ENCODE results near the gene SLC15A3.

The SLC15A3 gene

DNA sequence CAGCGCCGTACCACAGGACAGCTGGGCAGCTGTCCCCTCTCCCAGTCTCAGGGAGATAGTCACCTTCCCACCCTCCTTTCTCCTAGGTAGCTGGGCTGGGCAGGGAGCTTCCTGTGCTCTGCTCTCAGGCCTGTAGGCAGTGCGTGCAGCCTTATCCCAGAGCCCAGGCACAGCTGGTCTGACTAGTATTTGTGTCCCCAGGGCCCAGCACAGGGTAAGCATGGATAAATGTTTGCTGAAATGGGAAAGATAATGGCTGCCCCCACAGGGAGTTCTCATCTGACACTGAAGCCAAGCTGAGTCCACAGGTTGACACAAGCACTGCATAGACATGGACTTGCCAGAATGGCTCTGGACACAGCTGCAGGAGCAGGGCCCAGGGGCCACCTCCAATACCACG is 9.8 kb downstream of the SLC15A3 start:
- no peaks in the 10 kb centered on the region for H3K9me3 Mint-ChIP-seq
- H3K36me3 Mint-ChIP-seq: peaks cover 10% of the 10 kb centered on the region
- H3K27me3 Mint-ChIP-seq: no peaks in the 10 kb centered on the region
- H3K4me1 Mint-ChIP-seq: no peaks in the 10 kb centered on the region
- no peak overlapping the region for H3K4me3 Mint-ChIP-seq
- no peak overlapping the region for H3K27ac Mint-ChIP-seq

DNA sequence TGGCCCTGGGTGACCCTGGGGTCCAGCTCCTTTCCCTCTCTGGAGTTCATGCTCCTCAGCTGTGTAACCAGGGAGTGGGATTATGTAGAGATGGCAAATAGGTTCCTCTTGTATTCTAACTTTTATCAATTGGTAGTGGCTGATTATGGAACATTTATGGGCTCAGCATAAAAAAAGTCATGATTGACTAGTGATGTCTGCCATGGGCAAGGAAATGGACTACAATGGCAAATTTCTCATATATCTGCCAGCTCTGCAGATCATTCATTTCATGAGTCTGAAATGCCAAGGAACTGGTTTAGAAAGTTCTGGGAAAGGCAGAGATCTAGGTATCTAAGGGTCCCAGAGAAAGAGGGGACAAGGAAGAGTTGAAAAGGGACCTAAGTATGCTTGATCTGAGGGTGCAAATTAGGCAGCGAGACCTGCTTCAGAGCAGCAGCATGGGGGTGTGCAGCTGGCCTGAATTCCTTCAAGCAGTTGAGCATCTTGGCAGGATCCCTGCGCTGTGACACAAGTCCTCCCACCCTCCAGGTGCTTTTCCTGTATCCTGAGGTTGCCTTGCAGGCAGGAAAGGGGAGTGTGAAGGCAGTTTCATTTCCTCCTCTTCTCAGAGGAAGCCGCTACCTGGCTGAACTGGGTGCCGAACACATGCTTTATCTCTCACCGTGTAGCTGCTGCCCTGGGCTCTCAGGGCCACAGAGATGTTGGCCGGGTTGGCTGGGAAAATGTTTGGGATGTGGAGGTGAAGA is 10.4 kb downstream of the SLC15A3 start:
- Mint-ChIP-seq H3K4me1 (no peaks in the 10 kb centered on the region), H3K4me3 (no peak overlapping the region), H3K9me3 (no peaks in the 10 kb centered on the region), H3K27ac (peak overlapping the region; percentile 9), H3K27me3 (no peaks in the 10 kb centered on the region), H3K36me3 (peaks cover 10% of the 10 kb centered on the region)

DNA sequence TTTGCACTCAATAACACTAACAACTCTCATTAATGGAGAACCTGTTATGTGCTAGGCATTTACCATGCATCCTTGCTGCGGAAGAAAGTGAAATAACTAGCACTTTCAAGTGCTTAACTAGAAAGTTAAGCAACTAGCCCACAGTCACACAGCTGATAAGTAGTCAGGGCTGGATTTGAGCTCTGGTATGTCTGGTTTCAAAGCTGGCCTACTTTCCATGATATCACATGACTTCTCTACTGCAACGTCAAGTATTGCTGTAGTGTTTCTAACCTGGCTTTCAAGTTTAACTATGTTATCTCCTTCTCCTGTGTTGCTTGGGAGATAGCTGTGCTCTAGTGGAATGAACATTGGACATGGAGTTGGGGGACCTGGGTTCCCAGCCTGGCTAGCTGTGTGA is 12.1 kb downstream of the SLC15A3 start:
- Mint-ChIP-seq H3K9me3 (no peaks in the 10 kb centered on the region), H3K36me3 (peaks cover 8% of the 10 kb centered on the region), H3K4me1 (no peaks in the 10 kb centered on the region), H3K27ac (no peak overlapping the region), H3K4me3 (no peak overlapping the region), H3K27me3 (no peaks in the 10 kb centered on the region)

DNA sequence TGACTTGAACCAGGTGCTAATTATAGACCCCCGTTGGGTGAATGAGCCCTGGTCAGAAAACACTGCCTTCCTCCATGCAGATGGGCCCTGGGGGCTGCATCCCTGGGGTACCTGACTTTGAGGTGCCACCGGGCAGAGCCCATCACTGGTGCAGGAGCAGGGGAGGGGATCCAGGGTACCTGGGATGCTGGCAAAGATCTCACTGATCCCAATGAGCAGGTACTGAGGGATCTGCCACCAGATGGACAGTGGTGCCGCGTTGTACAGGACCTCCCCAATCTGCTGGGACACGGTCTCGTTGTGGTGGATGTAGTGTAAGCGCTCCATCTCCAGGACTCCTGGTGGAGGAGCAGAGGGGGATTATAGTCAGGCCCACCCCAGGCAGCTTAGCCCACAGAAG is 12.7 kb downstream of the SLC15A3 start:
- Mint-ChIP-seq H3K27me3 (no peaks in the 10 kb centered on the region), H3K4me3 (no peak overlapping the region), H3K27ac (no peak overlapping the region), H3K9me3 (no peaks in the 10 kb centered on the region), H3K4me1 (no peaks in the 10 kb centered on the region), H3K36me3 (peaks cover 7% of the 10 kb centered on the region)

DNA sequence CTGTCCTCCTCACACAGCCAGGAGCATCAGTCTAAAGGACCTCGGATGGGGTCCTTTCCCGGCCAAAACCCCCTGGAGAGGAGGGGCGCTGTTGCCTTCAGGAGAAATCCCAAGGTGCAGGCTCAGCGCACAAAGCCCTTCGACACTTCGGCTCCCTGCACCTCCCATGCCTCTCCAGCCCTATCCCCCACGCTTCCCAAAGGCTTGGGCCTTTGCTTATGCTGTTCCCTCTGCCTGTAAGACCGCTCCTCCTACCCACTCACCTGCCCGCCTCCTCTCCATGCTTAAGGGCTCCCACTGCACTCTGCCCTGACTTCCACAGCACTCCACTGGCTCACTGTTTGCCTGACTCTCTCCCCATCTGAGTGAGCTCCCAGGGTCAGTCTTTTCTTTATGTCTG is 13.5 kb downstream of the SLC15A3 start:
- no peaks in the 10 kb centered on the region for H3K9me3 Mint-ChIP-seq
- no peaks in the 10 kb centered on the region for H3K27me3 Mint-ChIP-seq
- no peak overlapping the region for H3K27ac Mint-ChIP-seq
- H3K36me3 Mint-ChIP-seq: peaks cover 3% of the 10 kb centered on the region
- H3K4me3 Mint-ChIP-seq: no peak overlapping the region
- no peaks in the 10 kb centered on the region for H3K4me1 Mint-ChIP-seq

DNA sequence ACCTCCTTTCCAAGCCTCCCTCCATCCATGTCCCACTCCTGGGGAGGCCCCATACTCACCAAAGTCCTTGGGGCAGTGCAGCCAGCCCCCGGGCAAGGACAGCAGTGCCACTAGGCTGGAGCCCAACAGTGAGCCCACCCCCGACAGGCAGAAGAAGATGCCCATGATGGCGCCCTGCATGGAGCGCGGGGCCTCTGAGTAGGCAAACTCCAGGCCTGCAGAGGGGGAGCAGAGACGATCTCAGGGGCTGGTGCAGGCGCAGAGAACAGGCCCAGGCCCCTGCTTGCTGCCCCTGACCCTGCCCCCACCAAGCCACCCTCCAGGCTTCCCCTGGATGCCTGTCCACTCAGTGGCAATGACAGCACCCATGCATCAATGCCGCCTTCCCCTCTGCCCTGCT is 14.2 kb downstream of the SLC15A3 start:
- no peaks in the 10 kb centered on the region for H3K4me1 Mint-ChIP-seq
- peaks cover 2% of the 10 kb centered on the region for H3K36me3 Mint-ChIP-seq
- H3K9me3 Mint-ChIP-seq: no peaks in the 10 kb centered on the region
- H3K27ac Mint-ChIP-seq: no peak overlapping the region
- no peaks in the 10 kb centered on the region for H3K27me3 Mint-ChIP-seq
- H3K4me3 Mint-ChIP-seq: no peak overlapping the region

DNA sequence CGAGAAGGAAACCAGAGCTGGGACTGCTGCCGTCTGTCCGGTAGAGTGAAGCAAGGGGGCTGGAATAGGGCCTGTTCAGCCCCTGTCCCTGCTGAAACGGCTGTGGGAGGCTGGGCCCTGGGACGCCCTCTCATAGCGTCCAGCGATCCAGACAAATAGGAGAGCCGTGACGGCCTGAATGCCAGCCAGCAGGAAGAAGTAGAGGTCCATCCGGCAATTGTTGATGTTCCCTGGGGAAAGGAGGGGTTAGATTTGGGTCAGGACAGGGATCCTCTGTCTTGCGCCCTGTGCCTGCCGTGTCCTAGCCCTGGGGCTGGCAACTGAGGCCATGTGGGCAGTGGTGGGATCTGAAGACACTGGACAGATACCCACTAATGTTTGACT is 14.8 kb downstream of the SLC15A3 start:
- H3K27ac Mint-ChIP-seq: no peak overlapping the region
- H3K27me3 Mint-ChIP-seq: no peaks in the 10 kb centered on the region
- H3K4me3 Mint-ChIP-seq: no peak overlapping the region
- peaks cover 2% of the 10 kb centered on the region for H3K36me3 Mint-ChIP-seq
- H3K9me3 Mint-ChIP-seq: no peaks in the 10 kb centered on the region
- no peaks in the 10 kb centered on the region for H3K4me1 Mint-ChIP-seq

DNA sequence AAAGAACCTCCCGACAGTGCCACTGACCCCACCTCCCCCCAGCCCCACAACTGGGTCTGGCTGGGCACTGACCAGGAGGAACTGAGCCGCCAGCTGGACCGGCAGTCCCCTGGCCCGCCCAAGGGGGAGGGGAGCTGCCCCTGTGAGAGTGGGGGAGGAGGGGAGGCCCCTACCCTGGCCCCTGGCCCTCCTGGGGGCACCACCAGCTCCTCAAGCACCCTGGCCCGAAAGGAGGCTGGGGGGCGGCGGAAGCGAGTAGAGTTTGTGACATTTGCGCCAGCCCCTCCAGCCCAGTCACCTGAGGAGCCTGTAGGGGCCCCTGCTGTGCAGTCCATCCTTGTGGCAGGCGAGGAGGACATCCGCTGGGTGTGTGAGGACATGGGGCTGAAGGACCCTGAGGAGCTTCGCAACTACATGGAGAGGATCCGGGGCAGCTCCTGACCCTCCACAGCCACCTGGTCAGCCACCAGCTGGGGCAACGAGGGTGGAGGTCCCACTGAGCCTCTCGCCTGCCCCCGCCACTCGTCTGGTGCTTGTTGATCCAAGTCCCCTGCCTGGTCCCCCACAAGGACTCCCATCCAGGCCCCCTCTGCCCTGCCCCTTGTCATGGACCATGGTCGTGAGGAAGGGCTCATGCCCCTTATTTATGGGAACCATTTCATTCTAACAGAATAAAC is 15.4 kb downstream of the SLC15A3 start:
- H3K36me3 Mint-ChIP-seq: peaks cover 2% of the 10 kb centered on the region
- H3K4me1 Mint-ChIP-seq: no peaks in the 10 kb centered on the region
- H3K27ac Mint-ChIP-seq: no peak overlapping the region
- no peaks in the 10 kb centered on the region for H3K27me3 Mint-ChIP-seq
- no peaks in the 10 kb centered on the region for H3K9me3 Mint-ChIP-seq
- no peak overlapping the region for H3K4me3 Mint-ChIP-seq

DNA sequence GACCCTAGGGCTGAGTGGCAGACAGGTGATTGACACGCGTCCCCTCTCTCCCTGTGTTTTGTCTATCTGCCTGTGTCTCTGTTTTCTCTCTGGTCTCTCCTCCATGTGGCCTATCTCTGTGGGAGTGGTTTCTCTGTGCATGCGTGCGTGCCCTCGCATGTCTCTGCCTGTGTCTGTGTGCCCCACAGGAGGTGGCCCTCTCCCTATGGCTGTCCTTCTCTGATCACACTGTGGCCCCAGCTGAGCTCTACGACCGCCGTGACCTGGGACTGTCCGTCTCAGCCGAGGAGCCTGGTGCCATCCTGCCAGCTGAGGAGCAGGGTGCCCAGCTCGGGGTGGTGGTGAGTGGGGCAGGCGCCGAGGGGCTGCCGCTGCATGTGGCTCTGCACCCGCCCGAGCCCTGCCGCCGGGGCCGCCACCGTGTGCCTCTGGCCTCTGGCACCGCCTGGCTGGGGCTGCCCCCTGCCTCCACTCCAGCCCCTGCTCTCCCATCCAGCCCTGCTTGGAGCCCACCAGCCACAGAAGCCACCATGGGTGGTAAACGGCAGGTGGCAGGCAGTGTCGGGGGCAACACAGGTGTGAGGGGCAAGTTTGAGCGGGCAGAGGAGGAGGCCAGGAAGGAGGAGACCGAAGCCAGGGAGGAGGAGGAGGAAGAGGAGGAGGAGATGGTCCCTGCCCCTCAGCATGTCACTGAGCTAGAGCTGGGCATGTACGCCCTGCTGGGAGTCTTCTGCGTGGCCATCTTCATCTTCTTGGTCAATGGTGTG is 16.1 kb downstream of the SLC15A3 start:
- Mint-ChIP-seq H3K4me1 (no peaks in the 10 kb centered on the region), H3K4me3 (no peak overlapping the region), H3K36me3 (no peaks in the 10 kb centered on the region), H3K27ac (no peak overlapping the region), H3K9me3 (no peaks in the 10 kb centered on the region), H3K27me3 (no peaks in the 10 kb centered on the region)

DNA sequence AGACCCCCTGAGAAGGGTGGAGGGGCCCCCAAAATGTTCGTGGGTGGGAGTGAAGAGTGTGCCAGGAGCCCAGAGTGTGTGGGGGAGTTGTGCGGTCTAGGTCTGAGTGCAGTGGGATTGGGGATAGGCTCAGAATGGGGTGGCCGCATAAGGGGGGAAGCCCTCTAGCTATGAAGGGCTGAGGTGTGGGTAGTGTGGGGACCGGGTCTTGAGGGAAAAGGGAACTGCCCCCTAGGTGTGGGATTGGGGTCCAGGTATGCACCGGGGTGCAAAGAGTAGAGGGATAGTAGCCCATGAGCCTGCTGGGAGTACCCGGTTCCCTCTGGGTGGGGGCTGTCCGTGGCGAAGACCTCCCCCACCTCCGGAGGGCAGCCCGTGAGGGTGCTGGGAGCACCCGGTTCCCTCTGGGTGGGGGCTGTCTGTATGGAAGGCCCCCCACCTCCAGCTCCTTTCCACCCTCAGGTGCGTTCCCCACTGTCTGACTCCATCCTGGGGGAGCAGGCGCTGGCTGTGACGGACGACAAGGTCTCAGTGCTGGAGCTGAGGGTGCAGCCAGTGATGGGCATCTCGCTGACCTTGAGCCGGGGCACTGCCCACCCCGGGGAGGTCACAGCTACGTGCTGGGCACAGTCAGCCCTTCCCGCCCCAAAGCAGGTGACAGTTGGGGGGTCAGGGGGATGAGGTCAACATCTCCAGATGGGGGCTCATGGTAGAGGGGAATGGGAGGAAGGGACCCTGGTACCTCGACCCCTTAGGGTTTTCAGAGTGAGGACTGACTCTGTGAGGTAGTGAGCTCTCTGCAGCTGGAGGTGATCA is 17.0 kb downstream of the SLC15A3 start:
- H3K27me3 Mint-ChIP-seq: no peaks in the 10 kb centered on the region
- no peaks in the 10 kb centered on the region for H3K9me3 Mint-ChIP-seq
- no peak overlapping the region for H3K27ac Mint-ChIP-seq
- H3K4me1 Mint-ChIP-seq: no peaks in the 10 kb centered on the region
- H3K4me3 Mint-ChIP-seq: no peak overlapping the region
- no peaks in the 10 kb centered on the region for H3K36me3 Mint-ChIP-seq

DNA sequence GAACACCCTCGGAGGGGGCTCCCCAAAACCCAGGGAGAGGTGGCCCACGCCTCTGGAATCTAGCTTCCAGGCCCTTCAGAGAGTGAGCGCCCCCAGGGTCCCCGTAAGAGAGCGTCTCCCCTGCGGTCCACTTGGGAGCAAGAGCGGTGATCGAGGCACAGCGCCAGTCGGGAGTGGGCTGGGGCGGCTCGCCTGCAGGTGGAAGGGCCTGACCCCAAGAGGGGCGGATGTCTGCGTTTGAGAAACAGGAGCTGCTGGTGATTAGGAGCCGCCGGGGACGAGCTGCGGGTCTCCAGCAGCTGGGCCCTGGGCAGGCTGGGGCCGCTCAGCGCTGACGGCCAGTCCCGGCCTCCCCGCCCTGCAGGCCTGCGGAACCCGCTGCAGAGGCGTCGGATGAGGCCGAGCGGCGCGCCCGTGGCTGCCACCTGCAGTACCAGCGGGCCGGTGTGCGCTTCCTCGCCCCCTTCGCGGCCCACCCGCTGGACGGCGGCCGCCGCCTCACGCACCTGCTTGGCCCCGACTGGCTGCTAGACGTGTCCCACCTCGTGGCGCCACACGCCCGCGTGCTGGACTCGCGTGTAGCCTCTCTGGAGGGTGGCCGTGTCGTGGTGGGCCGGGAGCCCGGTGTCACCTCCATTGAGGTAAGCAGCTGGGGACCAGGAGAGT is 17.7 kb downstream of the SLC15A3 start:
- Mint-ChIP-seq H3K27me3 (peaks cover 3% of the 10 kb centered on the region), H3K27ac (no peak overlapping the region), H3K36me3 (no peaks in the 10 kb centered on the region), H3K4me3 (no peak overlapping the region), H3K4me1 (no peaks in the 10 kb centered on the region), H3K9me3 (no peaks in the 10 kb centered on the region)

DNA sequence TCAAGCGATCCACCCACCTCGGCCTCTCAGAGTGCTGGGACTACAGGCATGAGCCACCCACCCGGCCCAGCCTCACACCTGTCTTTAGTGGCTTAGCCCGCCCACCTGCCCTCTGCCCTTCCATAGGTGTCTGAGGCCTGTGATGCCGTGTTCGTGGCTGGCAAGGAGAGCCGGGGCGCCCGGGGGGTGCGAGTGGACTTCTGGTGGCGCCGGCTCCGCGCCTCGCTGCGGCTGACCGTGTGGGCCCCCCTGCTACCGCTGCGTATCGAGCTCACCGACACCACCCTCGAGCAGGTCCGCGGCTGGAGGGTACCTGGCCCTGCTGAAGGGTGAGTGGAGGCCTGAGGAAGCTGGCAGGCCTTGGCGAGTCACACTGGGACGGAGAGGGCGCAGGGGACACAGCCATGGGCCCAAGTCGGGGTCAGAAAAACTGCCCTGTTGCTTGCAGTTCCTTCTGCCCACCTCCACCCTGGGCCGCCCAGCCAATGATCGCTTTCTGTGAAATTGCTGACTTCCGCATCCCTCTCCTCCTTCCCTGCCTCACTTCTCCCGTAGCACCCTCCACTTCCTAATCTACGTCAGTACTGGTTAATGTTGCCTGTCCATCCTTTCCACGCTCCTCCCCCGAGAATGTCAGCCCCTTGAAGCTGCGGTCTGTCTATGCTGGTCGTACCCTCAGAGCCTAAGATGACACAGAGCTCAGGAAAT is 18.4 kb downstream of the SLC15A3 start:
- H3K27ac Mint-ChIP-seq: no peak overlapping the region
- no peaks in the 10 kb centered on the region for H3K36me3 Mint-ChIP-seq
- H3K4me1 Mint-ChIP-seq: no peaks in the 10 kb centered on the region
- H3K4me3 Mint-ChIP-seq: no peak overlapping the region
- peaks cover 3% of the 10 kb centered on the region for H3K27me3 Mint-ChIP-seq
- H3K9me3 Mint-ChIP-seq: no peaks in the 10 kb centered on the region

DNA sequence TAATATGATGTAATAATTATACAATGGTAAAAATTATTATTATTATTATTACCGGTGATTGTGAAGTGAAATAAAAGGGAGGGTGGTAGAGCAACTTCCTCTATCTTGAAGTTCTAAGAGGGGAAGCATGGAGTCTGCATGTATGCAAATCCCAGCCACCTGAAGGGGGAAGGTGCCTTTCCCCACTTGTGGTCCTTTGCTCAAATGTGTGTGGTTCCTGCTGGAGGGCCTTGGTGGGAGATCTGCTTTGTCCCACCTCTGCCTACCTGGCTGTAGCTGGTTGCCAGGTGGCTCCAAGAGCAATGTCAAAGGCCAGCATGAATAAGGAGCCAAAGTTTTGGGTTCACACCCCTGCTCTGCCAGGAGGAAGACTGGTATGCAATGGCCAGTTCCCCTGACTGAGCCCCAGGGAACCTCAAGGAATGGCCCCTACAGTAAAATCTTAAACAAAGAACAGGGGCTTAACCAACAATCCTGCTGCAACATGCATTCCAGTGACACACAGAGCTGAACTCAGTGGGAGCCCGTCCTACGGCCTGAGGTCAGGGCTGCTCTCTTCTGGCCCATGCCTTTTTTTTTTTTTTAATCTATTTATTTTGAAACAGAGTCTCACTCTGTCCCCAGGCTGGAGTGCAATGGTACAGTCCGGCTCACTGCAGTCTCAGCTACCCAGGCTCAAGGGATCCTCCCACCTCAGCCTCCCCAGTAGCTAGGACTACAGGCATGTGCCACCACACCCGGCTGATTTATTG is 19.2 kb downstream of the SLC15A3 start:
- no peaks in the 10 kb centered on the region for H3K4me1 Mint-ChIP-seq
- H3K4me3 Mint-ChIP-seq: no peak overlapping the region
- no peaks in the 10 kb centered on the region for H3K36me3 Mint-ChIP-seq
- peaks cover 3% of the 10 kb centered on the region for H3K27me3 Mint-ChIP-seq
- no peaks in the 10 kb centered on the region for H3K9me3 Mint-ChIP-seq
- no peak overlapping the region for H3K27ac Mint-ChIP-seq

DNA sequence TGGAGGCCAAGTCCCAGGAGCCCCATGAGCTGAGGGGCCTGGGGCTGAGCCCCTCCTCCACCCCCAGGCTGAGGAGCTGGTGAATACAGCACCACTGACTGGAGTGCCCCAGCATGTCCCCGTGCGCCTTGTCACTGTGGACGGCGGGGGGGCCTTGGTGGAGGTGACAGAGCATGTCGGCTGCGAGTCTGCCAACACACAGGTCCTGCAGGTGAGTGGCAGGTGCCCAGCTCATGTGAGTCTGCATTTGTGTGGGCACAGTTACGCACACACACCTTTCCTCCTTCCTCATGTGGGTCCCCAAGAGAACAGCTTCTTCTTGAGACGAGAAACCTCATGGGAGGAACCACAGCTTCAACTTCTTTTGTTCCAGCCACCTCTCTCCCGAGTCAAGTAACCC is 20.1 kb downstream of the SLC15A3 start:
- H3K9me3 Mint-ChIP-seq: no peaks in the 10 kb centered on the region
- no peaks in the 10 kb centered on the region for H3K36me3 Mint-ChIP-seq
- H3K27ac Mint-ChIP-seq: no peak overlapping the region
- H3K4me1 Mint-ChIP-seq: no peaks in the 10 kb centered on the region
- peaks cover 3% of the 10 kb centered on the region for H3K27me3 Mint-ChIP-seq
- no peak overlapping the region for H3K4me3 Mint-ChIP-seq

Measured in activated naive CD4-positive, alpha-beta T cell treated with anti-CD3 and anti-CD28 coated beads, Interleukin-2, amount 50 U/mL, for 24 hours (primary cell).